Pancreas (tissue), 10 donors: ENCODE measurements around the gene OVCA2. TPM values are rescaled to one million over a fixed set of nuclear protein-coding genes. Genes with fewer than 3 reads are reported as not detected.

Experiments used
- ATAC-seq, 4 donors: fragments of 200-7000 bp; cut with Tn5 transposase; one replicate each; pipeline versions ENCODE4 v1.8.0 to v1.9.1; 2020; ENCODE audit warnings: mild to moderate bottlenecking in 4 of 4, moderate library complexity in 4 of 4
- DNase-seq, 6 donors: peaks; one replicate each; pipeline ENCODE4 v3.0.0-alpha.2; 2020
- FAIRE-seq: peaks from 2 replicates; lab custom pipeline; 2012; peaks lifted over from hg19 to GRCh38; lab: Jason Lieb, UNC
- H3K27ac ChIP-seq, 4 donors: fragments of 200-600 bp; sonication (generic); 1 replicate in 3 of 4; 2 replicates in 1 of 4; pipeline versions ENCODE4 v1.5.0 to v1.8.0; 2020
- H3K27me3 ChIP-seq, 4 donors: fragments of 200-600 bp; one replicate each; pipeline ENCODE4 v1.8.0; 2021
- H3K36me3 ChIP-seq, 3 donors: fragments of 200-600 bp; sonication (generic) in 1 of 3; one replicate each; pipeline versions ENCODE4 v1.5.0 to v1.8.0; 2020 to 2021
- H3K4me1 ChIP-seq, 3 donors: fragments of 200-600 bp; one replicate each; pipeline ENCODE4 v1.8.0; 2021
- H3K4me3 ChIP-seq, 4 donors: fragments of 200-600 bp; sonication (generic) in 2 of 4; one replicate each; pipeline versions ENCODE4 v1.5.0 to v1.8.0; 2020 to 2021
- H3K9me3 ChIP-seq, 4 donors: fragments of 200-600 bp; one replicate each; pipeline ENCODE4 v1.8.0; 2021
- WGBS, 2 donors: extraction: QIAGEN DNeasy Blood & Tissue Kit; methylation state at CpG; one replicate each; pipeline ENCODE4 v1.1.7; 2013; 5-methylcytosine and 5-hydroxymethylcytosine counted together
- intact Hi-C, 3 donors: fragments of 100-400 bp; cut with DNase I; formaldehyde crosslinking; loops; one replicate each; pipeline versions ENCODE4 v1.11.1 to v1.14.2; 2022
- polyA plus RNA-seq, 2 donors: library from polyadenylated mRNA; stranded (reverse); fragments of 200-250 nt; gene quantifications; one replicate each; pipeline ENCODE4 v1.2.3, GENCODE V29; 2013
- total RNA-seq, 6 donors: library from RNA; stranded (reverse); fragmentation: NEBNext Ultra II Directional in 4 of 6; extraction: Animal tissue kit (Norgen Biotek cat#: 25700) in 4 of 6; gene quantifications; one replicate each; pipeline versions ENCODE4 v1.2.1 to v1.2.4, GENCODE V29; 2021 to 2023
- TF ChIP-seq, protein P1 (sequence below), 4 donors: fragments of 200-600 bp; sonication (generic) in 3 of 4; IDR thresholded peaks; one replicate each; pipeline versions ENCODE4 v1.5.0 to v1.8.0; 2021; ENCODE audit warnings: antibody characterized with exemption in 4 of 4
- donor health status: healthy with polysubstance abuse.
- donor health status: DM: no; HTN: no; CAD: no; lungs with moderate emphysema.
- donor health status: DM: no; HTN: no; CAD: no.
- donor health status: control.
- donor health status: control.
- donor health status: Bipolar disorder and iron deficiency.
- donor health status: DM: yes; HTN: yes; CAD: no.
- donor health status: DM: no; HTN: no; CAD: no.
- donor health status: DM: no; HTN: no; CAD: no.
- donor health status: DM: yes; HTN: yes; CAD: no.

OVCA2 gene
- total and polyA plus RNA-seq, 8 donors: 10.4 to 79.3 (median 18.6) TPM

DNA sequence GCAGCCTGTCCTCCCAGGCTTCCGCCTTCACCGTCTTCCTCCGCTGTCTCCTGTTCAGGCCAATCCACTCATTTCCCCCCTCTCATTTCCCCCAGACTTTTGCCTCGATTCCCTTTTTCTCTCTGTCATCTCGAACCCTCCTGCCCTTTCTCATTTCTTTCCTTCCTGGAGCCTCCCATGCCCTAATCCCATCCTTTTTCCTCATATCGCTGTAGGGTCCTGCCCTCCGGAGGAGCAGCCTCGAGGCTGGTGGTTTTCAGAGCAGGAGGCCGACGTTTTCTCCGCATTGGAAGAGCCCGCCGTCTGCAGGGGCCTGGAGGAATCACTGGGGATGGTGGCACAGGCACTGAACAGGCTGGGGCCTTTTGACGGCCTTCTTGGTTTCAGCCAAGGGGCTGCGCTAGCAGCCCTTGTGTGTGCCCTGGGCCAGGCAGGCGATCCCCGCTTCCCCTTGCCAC, 597 bp downstream of the OVCA2 start:
- peak overlapping the region; percentile 63 to 81 (median 68) for H3K4me3 ChIP-seq
- no peak for FAIRE-seq
- ATAC-seq: peak; percentile 2 to 12 (median 6)
- H3K27ac ChIP-seq: peak overlapping the region; percentile 76 to 89 (median 79)
- no peaks in the 10 kb centered on the region for H3K9me3 ChIP-seq
- peaks cover 0 to 9% (median 0%) of the 10 kb centered on the region in 3 donors for H3K4me1 ChIP-seq
- WGBS, 2 donors: 17 to 18% methylated on average over 17 of the region's 17 CpGs
- H3K36me3 ChIP-seq: peaks cover 0 to 4% (median 0%) of the 10 kb centered on the region in 3 donors
- H3K27me3 ChIP-seq: no peaks in the 10 kb centered on the region
- intact Hi-C loops: loop anchor here in 1 of 3 donors (5.0 kb wide), 1 partner anchor 135 kb away; no protein-coding TSS in a partner anchor
- DNase-seq: no peak
- TF ChIP-seq, protein P1, sequence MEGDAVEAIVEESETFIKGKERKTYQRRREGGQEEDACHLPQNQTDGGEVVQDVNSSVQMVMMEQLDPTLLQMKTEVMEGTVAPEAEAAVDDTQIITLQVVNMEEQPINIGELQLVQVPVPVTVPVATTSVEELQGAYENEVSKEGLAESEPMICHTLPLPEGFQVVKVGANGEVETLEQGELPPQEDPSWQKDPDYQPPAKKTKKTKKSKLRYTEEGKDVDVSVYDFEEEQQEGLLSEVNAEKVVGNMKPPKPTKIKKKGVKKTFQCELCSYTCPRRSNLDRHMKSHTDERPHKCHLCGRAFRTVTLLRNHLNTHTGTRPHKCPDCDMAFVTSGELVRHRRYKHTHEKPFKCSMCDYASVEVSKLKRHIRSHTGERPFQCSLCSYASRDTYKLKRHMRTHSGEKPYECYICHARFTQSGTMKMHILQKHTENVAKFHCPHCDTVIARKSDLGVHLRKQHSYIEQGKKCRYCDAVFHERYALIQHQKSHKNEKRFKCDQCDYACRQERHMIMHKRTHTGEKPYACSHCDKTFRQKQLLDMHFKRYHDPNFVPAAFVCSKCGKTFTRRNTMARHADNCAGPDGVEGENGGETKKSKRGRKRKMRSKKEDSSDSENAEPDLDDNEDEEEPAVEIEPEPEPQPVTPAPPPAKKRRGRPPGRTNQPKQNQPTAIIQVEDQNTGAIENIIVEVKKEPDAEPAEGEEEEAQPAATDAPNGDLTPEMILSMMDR (IDR thresholded peaks at IDR 0.05): no peak

GRCh38 chr17:2042933-2043332, 1.1 kb downstream of the OVCA2 start:
- H3K9me3 ChIP-seq: no peaks in the 10 kb centered on the region
- peak overlapping the region in 3 of 4 donors; percentile 63 to 81 (median 73) for H3K4me3 ChIP-seq
- intact Hi-C loops: loop anchor here in 1 of 3 donors (5.0 kb wide), 1 partner anchor 136 kb away; no protein-coding TSS in a partner anchor

GRCh38 chr17:2043785-2044184, 2.0 kb downstream of the OVCA2 start:
- Histone ChIP-seq H3K4me3 (no peak overlapping the region), H3K27ac (no peak overlapping the region), H3K9me3 (no peaks in the 10 kb centered on the region), H3K36me3 (no peaks in the 10 kb centered on the region), H3K27me3 (no peaks in the 10 kb centered on the region), H3K4me1 (peaks cover 4 to 12% (median 4%) of the 10 kb centered on the region in 3 donors)
- TF ChIP-seq, protein P1 (IDR thresholded peaks at IDR 0.05): no peak
- ATAC-seq (no peak), FAIRE-seq (no peak), DNase-seq (no peak)
- WGBS, 2 donors: 93 to 94% methylated on average over 6 of the region's 6 CpGs
- intact Hi-C loops: loop anchor here in 1 of 3 donors (5.0 kb wide), 1 partner anchor 136 kb away; no protein-coding TSS in a partner anchor

More at GRCh38 chr17:2042933-2043332, 1.1 kb downstream of the OVCA2 start:
- H3K36me3 ChIP-seq: no peaks in the 10 kb centered on the region
- FAIRE-seq (no peak), DNase-seq (no peak), ATAC-seq (no peak)
- peaks cover 0 to 9% (median 0%) of the 10 kb centered on the region in 3 donors for H3K4me1 ChIP-seq
- H3K27me3 ChIP-seq: no peaks in the 10 kb centered on the region
- 85 to 88% methylated on average over 5 of the region's 5 CpGs for WGBS, 2 donors
- TF ChIP-seq, protein P1 (IDR thresholded peaks at IDR 0.05): no peak
- H3K27ac ChIP-seq: peak overlapping the region in 1 of 4 donors; percentile 80

- no peaks in the 10 kb centered on the region for H3K9me3 ChIP-seq
- H3K36me3 ChIP-seq: no peaks in the 10 kb centered on the region
- peaks cover 9 to 17% (median 10%) of the 10 kb centered on the region in 3 donors for H3K4me1 ChIP-seq
- WGBS, 2 donors: 92 to 96% methylated on average over 5 of the region's 5 CpGs
- intact Hi-C loops: loop anchor here in 1 of 3 donors (5.0 kb wide), 1 partner anchor 137 kb away; no protein-coding TSS in a partner anchor
- DNase-seq (no peak), ATAC-seq (no peak), FAIRE-seq (no peak)
- no peak overlapping the region for H3K27ac ChIP-seq
- H3K27me3 ChIP-seq: no peaks in the 10 kb centered on the region
- no peak overlapping the region for H3K4me3 ChIP-seq
- TF ChIP-seq, protein P1 (IDR thresholded peaks at IDR 0.05): no peak
Observed at GRCh38 chr17:2044263-2044894, 2.6 kb downstream of the OVCA2 start.
